ENCODE data around the gene TMA7B.
"Not testable (repeated sequence)": the region's sequence is repeated elsewhere in the genome, so short reads cannot be mapped to it uniquely, and the experiment has no call there.

Gene TMA7B

GRCh38 chr22:39949964-39950737 is 10.0 kb upstream of the TMA7B start:
- Histone ChIP-seq H2AFZ (ENCODE audit: low read depth, low read length) (no peak overlapping the region), H3K4me1 (ENCODE audit: low read length) (peaks cover 25% of the 10 kb centered on the region), H3K36me3 (replicated peaks; ENCODE audit: low read depth, low read length) (no peaks in the 10 kb centered on the region), H3K4me2 (ENCODE audit: low read length) (peak overlapping the region; percentile 16; the same call in 1 of the 2 replicates), H3K9me3 (ENCODE audit: insufficient read depth, low read length) (no peaks in the 10 kb centered on the region), H3K27me3 (ENCODE audit: low read depth, low read length) (peaks cover 55% of the 10 kb centered on the region), H3K9ac (ENCODE audit: low read length) (no peak overlapping the region), H3K4me3 (ENCODE audit: low read length) (no peak overlapping the region), H4K20me1 (ENCODE audit: insufficient read depth, low read length) (no peaks in the 10 kb centered on the region), H3K79me2 (ENCODE audit: low read length) (no peaks in the 10 kb centered on the region), H3K27ac (ENCODE audit: low read length) (no peak overlapping the region)
- no peak for TF ChIP-seq EZH2phosphoT487 (IDR thresholded peaks at IDR 0.05; ENCODE audit: low read depth)
- no peak for TF ChIP-seq CTCF (IDR thresholded peaks at IDR 0.05; ENCODE audit: low read depth, low read length)

GRCh38 chr22:39951603-39952293 is 8.4 kb upstream of the TMA7B start:
- not testable (repeated sequence) for H3K79me2 ChIP-seq (ENCODE audit: low read length); H4K20me1 ChIP-seq (ENCODE audit: insufficient read depth, low read length); H2AFZ ChIP-seq (ENCODE audit: low read depth, low read length); H3K4me3 ChIP-seq (ENCODE audit: low read length); H3K27ac ChIP-seq (ENCODE audit: low read length); H3K4me2 ChIP-seq (ENCODE audit: low read length); H3K9ac ChIP-seq (ENCODE audit: low read length); H3K36me3 ChIP-seq (replicated peaks; ENCODE audit: low read depth, low read length); H3K9me3 ChIP-seq (ENCODE audit: insufficient read depth, low read length)
- Histone ChIP-seq H3K4me1 (ENCODE audit: low read length) (peaks cover 21% of the 10 kb centered on the region), H3K27me3 (ENCODE audit: low read depth, low read length) (peaks cover 58% of the 10 kb centered on the region)

GRCh38 chr22:39952347-39952746 is 7.8 kb upstream of the TMA7B start:
- no peak overlapping the region for H3K27ac ChIP-seq (ENCODE audit: low read length)
- H3K4me2 ChIP-seq (ENCODE audit: low read length): no peak overlapping the region
- H3K36me3 ChIP-seq (replicated peaks; ENCODE audit: low read depth, low read length): no peaks in the 10 kb centered on the region
- peaks cover 21% of the 10 kb centered on the region for H3K4me1 ChIP-seq (ENCODE audit: low read length)
- H3K79me2 ChIP-seq (ENCODE audit: low read length): no peaks in the 10 kb centered on the region
- peaks cover 3% of the 10 kb centered on the region; the same call in 1 of the 2 replicates for H4K20me1 ChIP-seq (ENCODE audit: insufficient read depth, low read length)
- no peak overlapping the region for H3K4me3 ChIP-seq (ENCODE audit: low read length)
- H3K9me3 ChIP-seq (ENCODE audit: insufficient read depth, low read length): no peaks in the 10 kb centered on the region
- peaks cover 62% of the 10 kb centered on the region for H3K27me3 ChIP-seq (ENCODE audit: low read depth, low read length)
- no peak overlapping the region for H2AFZ ChIP-seq (ENCODE audit: low read depth, low read length)
- H3K9ac ChIP-seq (ENCODE audit: low read length): no peak overlapping the region
- TF ChIP-seq CTCF (IDR thresholded peaks at IDR 0.05; ENCODE audit: low read depth, low read length) (no peak), EZH2phosphoT487 (IDR thresholded peaks at IDR 0.05; ENCODE audit: low read depth) (no peak)

GRCh38 chr22:39953101-39953500 is 7.1 kb upstream of the TMA7B start:
- Histone ChIP-seq H3K9me3 (ENCODE audit: insufficient read depth, low read length) (no peaks in the 10 kb centered on the region), H3K4me1 (ENCODE audit: low read length) (peaks cover 21% of the 10 kb centered on the region), H3K36me3 (replicated peaks; ENCODE audit: low read depth, low read length) (no peaks in the 10 kb centered on the region), H4K20me1 (ENCODE audit: insufficient read depth, low read length) (peaks cover 3% of the 10 kb centered on the region; the same call in 1 of the 2 replicates), H3K4me2 (ENCODE audit: low read length) (no peak overlapping the region), H3K4me3 (ENCODE audit: low read length) (no peak overlapping the region), H3K79me2 (ENCODE audit: low read length) (no peaks in the 10 kb centered on the region), H3K27ac (ENCODE audit: low read length) (no peak overlapping the region), H3K27me3 (ENCODE audit: low read depth, low read length) (peaks cover 61% of the 10 kb centered on the region), H3K9ac (ENCODE audit: low read length) (no peak overlapping the region), H2AFZ (ENCODE audit: low read depth, low read length) (no peak overlapping the region)
- TF ChIP-seq EZH2phosphoT487 (IDR thresholded peaks at IDR 0.05; ENCODE audit: low read depth) (no peak), CTCF (IDR thresholded peaks at IDR 0.05; ENCODE audit: low read depth, low read length) (no peak)
